PFSK-1 (cell line): ENCODE measurements around the gene DLD.

Experiments
- FOXP2 ChIP-seq: optimal IDR thresholded peaks from 2 replicates; pipeline ENCODE3; 2011; ENCODE audit warnings: borderline replicate concordance, control low read depth, inconsistent platforms; ENCODE audit not compliant: insufficient read depth; ENCODE audit errors: extremely low read length, extremely low read depth
- POLR2AphosphoS5 ChIP-seq: IDR thresholded peaks from 2 replicates; pipeline ENCODE4 v1.6.1; 2012; ENCODE audit warnings: low read depth, mild to moderate bottlenecking, control low read depth, low read length, moderate library complexity
- SIN3A ChIP-seq: IDR thresholded peaks from 2 replicates; pipeline ENCODE4 v1.6.1; 2012; ENCODE audit warnings: mild to moderate bottlenecking, low read length, moderate library complexity, borderline replicate concordance; ENCODE audit not compliant: insufficient read depth
- TAF1 ChIP-seq: IDR thresholded peaks from 2 replicates; pipeline ENCODE4 v1.6.1; 2012; ENCODE audit warnings: low read length, control low read depth, borderline replicate concordance; ENCODE audit not compliant: insufficient read depth
- TF ChIP-seq, protein P1 (sequence below), 2 experiments: IDR thresholded peaks; 2 replicates each; pipeline versions ENCODE4 v1.6.1 to v1.8.0; 2011 to 2012; ENCODE audit warnings: low read depth in 2 of 2, low read length in 2 of 2, control low read depth in 1 of 2, inconsistent platforms in 1 of 2, mild to moderate bottlenecking in 1 of 2, moderate library complexity in 1 of 2; ENCODE audit not compliant: insufficient read depth in 1 of 2

The DLD gene

GRCh38 chr7:107918948-107919347 is 28.0 kb downstream of the DLD start:
- no peak for TF ChIP-seq TAF1
- no peak for TF ChIP-seq FOXP2
- TF ChIP-seq, protein P1, sequence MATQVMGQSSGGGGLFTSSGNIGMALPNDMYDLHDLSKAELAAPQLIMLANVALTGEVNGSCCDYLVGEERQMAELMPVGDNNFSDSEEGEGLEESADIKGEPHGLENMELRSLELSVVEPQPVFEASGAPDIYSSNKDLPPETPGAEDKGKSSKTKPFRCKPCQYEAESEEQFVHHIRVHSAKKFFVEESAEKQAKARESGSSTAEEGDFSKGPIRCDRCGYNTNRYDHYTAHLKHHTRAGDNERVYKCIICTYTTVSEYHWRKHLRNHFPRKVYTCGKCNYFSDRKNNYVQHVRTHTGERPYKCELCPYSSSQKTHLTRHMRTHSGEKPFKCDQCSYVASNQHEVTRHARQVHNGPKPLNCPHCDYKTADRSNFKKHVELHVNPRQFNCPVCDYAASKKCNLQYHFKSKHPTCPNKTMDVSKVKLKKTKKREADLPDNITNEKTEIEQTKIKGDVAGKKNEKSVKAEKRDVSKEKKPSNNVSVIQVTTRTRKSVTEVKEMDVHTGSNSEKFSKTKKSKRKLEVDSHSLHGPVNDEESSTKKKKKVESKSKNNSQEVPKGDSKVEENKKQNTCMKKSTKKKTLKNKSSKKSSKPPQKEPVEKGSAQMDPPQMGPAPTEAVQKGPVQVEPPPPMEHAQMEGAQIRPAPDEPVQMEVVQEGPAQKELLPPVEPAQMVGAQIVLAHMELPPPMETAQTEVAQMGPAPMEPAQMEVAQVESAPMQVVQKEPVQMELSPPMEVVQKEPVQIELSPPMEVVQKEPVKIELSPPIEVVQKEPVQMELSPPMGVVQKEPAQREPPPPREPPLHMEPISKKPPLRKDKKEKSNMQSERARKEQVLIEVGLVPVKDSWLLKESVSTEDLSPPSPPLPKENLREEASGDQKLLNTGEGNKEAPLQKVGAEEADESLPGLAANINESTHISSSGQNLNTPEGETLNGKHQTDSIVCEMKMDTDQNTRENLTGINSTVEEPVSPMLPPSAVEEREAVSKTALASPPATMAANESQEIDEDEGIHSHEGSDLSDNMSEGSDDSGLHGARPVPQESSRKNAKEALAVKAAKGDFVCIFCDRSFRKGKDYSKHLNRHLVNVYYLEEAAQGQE (IDR thresholded peaks at IDR 0.05; ENCODE audit: insufficient read depth in 1 of 2, low read depth in 2 of 2, low read length in 2 of 2), result no peak
- no peak for TF ChIP-seq SIN3A
- TF ChIP-seq POLR2AphosphoS5, result no peak

GRCh38 chr7:107920048-107920772 is 29.2 kb downstream of the DLD start:
- TF ChIP-seq FOXP2, result no peak
- TF ChIP-seq SIN3A, result no peak
- TF ChIP-seq POLR2AphosphoS5, result no peak
- TF ChIP-seq, protein P1 (IDR thresholded peaks at IDR 0.05; ENCODE audit: insufficient read depth in 1 of 2, low read depth in 2 of 2, low read length in 2 of 2), result no peak
- TF ChIP-seq TAF1, result no peak

DNA sequence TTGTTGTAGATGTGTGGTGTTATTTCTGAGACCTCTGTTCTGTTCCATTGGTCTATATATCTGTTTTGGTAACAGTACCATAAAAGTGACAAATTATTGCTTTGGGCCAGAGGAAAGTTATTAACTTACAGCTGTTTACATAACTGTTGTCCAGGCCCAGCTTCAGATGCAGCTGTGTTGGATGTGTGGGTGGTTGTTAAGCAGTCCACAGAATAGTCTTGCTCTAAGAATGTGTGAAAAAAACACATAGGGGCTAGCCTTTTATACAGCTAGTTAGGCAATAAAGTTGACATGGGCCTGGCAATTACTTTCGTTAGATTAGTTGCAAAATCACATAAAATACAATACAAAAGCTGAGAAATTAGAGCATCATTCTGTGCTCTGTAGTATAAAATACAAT is 31.9 kb downstream of the DLD start:
- TF ChIP-seq TAF1 (no peak), POLR2AphosphoS5 (no peak), FOXP2 (no peak), SIN3A (no peak)
- TF ChIP-seq, protein P1 (IDR thresholded peaks at IDR 0.05; ENCODE audit: insufficient read depth in 1 of 2, low read depth in 2 of 2, low read length in 2 of 2), result no peak

- TF ChIP-seq SIN3A, result no peak
- TF ChIP-seq TAF1, result no peak
- no peak for TF ChIP-seq POLR2AphosphoS5
- no peak for TF ChIP-seq FOXP2
- TF ChIP-seq, protein P1 (IDR thresholded peaks at IDR 0.05; ENCODE audit: insufficient read depth in 1 of 2, low read depth in 2 of 2, low read length in 2 of 2), result no peak
Measured at GRCh38 chr7:107924841-107925504, 34.0 kb downstream of the DLD start.

DNA sequence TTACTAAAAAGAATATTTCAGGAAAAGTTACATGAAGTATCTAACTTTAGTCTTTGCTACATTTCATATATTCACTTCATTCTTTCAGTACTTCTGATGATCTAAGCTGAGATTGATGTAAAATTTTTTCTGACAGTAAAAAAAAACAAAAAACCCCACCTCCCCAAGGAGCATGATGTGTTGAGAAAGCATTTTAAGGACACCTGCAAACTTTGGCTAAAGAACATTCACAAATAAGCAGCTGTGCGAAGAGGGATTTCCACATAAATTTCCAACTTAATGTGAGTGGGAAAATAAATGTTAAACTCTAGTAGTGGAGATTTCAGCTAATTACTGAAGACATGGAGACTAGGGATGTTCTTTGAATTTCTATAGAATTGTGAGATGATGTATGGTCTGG is 35.5 kb downstream of the DLD start:
- TF ChIP-seq FOXP2, result no peak
- TF ChIP-seq TAF1, result no peak
- TF ChIP-seq, protein P1 (IDR thresholded peaks at IDR 0.05; ENCODE audit: insufficient read depth in 1 of 2, low read depth in 2 of 2, low read length in 2 of 2), result no peak
